Endothelial cell of umbilical vein (primary cell): ENCODE measurements around the gene EXOC1. TPM values are rescaled to one million over a fixed set of nuclear protein-coding genes. Genes with fewer than 3 reads are reported as not detected.

Source experiments
- BruUV-seq: library from RNA; stranded (reverse); fragments of 400-500 nt; replicated peaks from 2 replicates; lab custom pipeline; 2021; lab: Mats Ljungman, UMichigan
- CTCF ChIA-PET: fragments of 300-600, 350-600 bp; sonication (Branson Sonifier 250); formaldehyde crosslinking; loops from one replicate; lab custom pipeline; 2021; ENCODE audit warnings: antibody characterized with exemption, inconsistent platforms; lab: Charles Lee
- POLR2A ChIA-PET: fragments of 300-600, 350-600 bp; sonication (Branson Sonifier 250); formaldehyde crosslinking; loops from one replicate; lab custom pipeline; 2021; ENCODE audit warnings: antibody characterized with exemption, inconsistent platforms; lab: Charles Lee
- DNase-seq: peaks from one replicate; pipeline ENCODE4 v3.0.0-alpha.2; 2011; ENCODE audit warnings: low read depth, low spot score
- FAIRE-seq: peaks from 2 replicates; lab custom pipeline; 2011; peaks lifted over from hg19 to GRCh38; lab: Jason Lieb, UNC
- H2AFZ ChIP-seq: 2 replicates; pipeline ENCODE4 v1.6.0; 2012; ENCODE audit warnings: low read depth, low read length, control low read depth, inconsistent platforms
- H3K27ac ChIP-seq: 2 replicates; pipeline ENCODE4 v1.5.1; 2011; ENCODE audit warnings: low read depth, mild to moderate bottlenecking, control low read depth, low read length, moderate library complexity; ENCODE audit not compliant: insufficient read depth
- H3K27me3 ChIP-seq, 2 experiments: 2 replicates each; pipeline versions ENCODE4 v1.6.0 to v1.6.1; 2011; ENCODE audit warnings: low read length in 2 of 2, mixed read lengths in 1 of 2; ENCODE audit not compliant: control insufficient read depth in 2 of 2, insufficient read depth in 2 of 2
- H3K36me3 ChIP-seq, 2 experiments: 2 replicates in 1 of 2; 3 replicates in 1 of 2; pipeline ENCODE4 v1.5.1; 2011; ENCODE audit warnings: low read length in 2 of 2, mild to moderate bottlenecking in 1 of 2, moderate library complexity in 1 of 2; ENCODE audit not compliant: control insufficient read depth in 2 of 2, insufficient read depth in 2 of 2; ENCODE audit errors: extremely low read depth in 1 of 2
- H3K4me1 ChIP-seq: 3 replicates; pipeline ENCODE4 v1.5.1; 2011; ENCODE audit warnings: mild to moderate bottlenecking, low read length; ENCODE audit not compliant: control insufficient read depth, insufficient read depth; ENCODE audit errors: extremely low read depth
- H3K4me2 ChIP-seq: 2 replicates; pipeline ENCODE4 v1.6.1; 2011; ENCODE audit warnings: low read length, control low read depth, mixed read lengths; ENCODE audit not compliant: insufficient read depth
- H3K4me3 ChIP-seq, 3 experiments: fragments of 200-600 bp in 1 of 3; sonication (generic), shearing (Covaris generic) in 1 of 3; replicated peaks in 1 of 3; 2 replicates each; pipeline ENCODE4 v1.5.1; 2011 to 2016; ENCODE audit warnings: control low read depth in 3 of 3, low read length in 3 of 3, mild to moderate bottlenecking in 2 of 3, inconsistent platforms in 1 of 3, low read depth in 1 of 3, moderate library complexity in 1 of 3; ENCODE audit not compliant: insufficient read depth in 1 of 3
- H3K79me2 ChIP-seq: 2 replicates; pipeline ENCODE4 v1.6.0; 2012; ENCODE audit warnings: low read length, inconsistent platforms; ENCODE audit not compliant: control insufficient read depth, insufficient read depth
- H3K9ac ChIP-seq: replicated peaks from 2 replicates; pipeline ENCODE3; 2011; ENCODE audit warnings: low read length, control low read depth; ENCODE audit not compliant: insufficient read depth; ENCODE audit errors: extremely low read depth
- H3K9me1 ChIP-seq: replicated peaks from 3 replicates; pipeline ENCODE4 v1.6.0; 2011; ENCODE audit warnings: mild to moderate bottlenecking, low read length; ENCODE audit not compliant: control insufficient read depth, insufficient read depth; ENCODE audit errors: extremely low read depth
- H3K9me3 ChIP-seq: replicated peaks from 2 replicates; pipeline ENCODE4 v1.5.1; 2012; ENCODE audit warnings: low read length, inconsistent platforms; ENCODE audit not compliant: control insufficient read depth, insufficient read depth
- H4K20me1 ChIP-seq: replicated peaks from 2 replicates; pipeline ENCODE3; 2011; ENCODE audit warnings: mild to moderate bottlenecking, low read length; ENCODE audit not compliant: control insufficient read depth, insufficient read depth; ENCODE audit errors: extremely low read depth
- EZH2 ChIP-seq: IDR thresholded peaks from 2 replicates; pipeline ENCODE4 v1.6.1; 2012; ENCODE audit warnings: borderline replicate concordance, low read depth, mild to moderate bottlenecking, moderate library complexity, low read length, inconsistent platforms; ENCODE audit not compliant: severe bottlenecking
- FOS ChIP-seq: IDR thresholded peaks from 2 replicates; pipeline ENCODE4 v1.6.1; 2011; ENCODE audit warnings: mild to moderate bottlenecking, low read length, moderate library complexity, borderline replicate concordance; ENCODE audit not compliant: insufficient read depth
- GATA2 ChIP-seq: IDR thresholded peaks from 2 replicates; pipeline ENCODE4 v1.7.0; 2011; ENCODE audit warnings: low read depth, mild to moderate bottlenecking, moderate library complexity, mixed read lengths, low read length; ENCODE audit not compliant: insufficient read length, insufficient read depth
- JUN ChIP-seq: IDR thresholded peaks from 2 replicates; pipeline ENCODE4 v1.6.1; 2011; ENCODE audit warnings: borderline replicate concordance, low read depth; ENCODE audit not compliant: insufficient read length, insufficient read depth
- MYC ChIP-seq: IDR thresholded peaks from one replicate; pipeline ENCODE4 v1.6.1; 2011; ENCODE audit warnings: mild to moderate bottlenecking, low read depth, low read length
- POLR2A ChIP-seq: IDR thresholded peaks from 2 replicates; pipeline ENCODE4 v1.6.1; 2012; ENCODE audit warnings: low read depth, mild to moderate bottlenecking, control low read depth, low read length
- POLR2AphosphoS5 ChIP-seq: IDR thresholded peaks from 2 replicates; pipeline ENCODE4 v1.6.1; 2012; ENCODE audit warnings: low read depth, mild to moderate bottlenecking, control low read depth, low read length, moderate library complexity; ENCODE audit not compliant: insufficient read depth
- dilution Hi-C: fragments of 300-500 bp; cut with MboI; formaldehyde crosslinking; loops from one replicate; pipeline ENCODE4 v1.15.0; 2019; ENCODE audit warnings: low sequenced_read_pairs; ENCODE audit not compliant: extremely low pct_ligation_motif_present
- intact Hi-C: fragments of 100-400 bp; cut with micrococcal nuclease; formaldehyde crosslinking; loops from one replicate; pipeline ENCODE4 v1.10.0; 2022
- polyA plus RNA-seq, 4 experiments: library from polyadenylated mRNA; depleted of rRNA in 3 of 4; stranded (reverse) in 3 of 4; unstranded in 1 of 4; fragments of >200 nt; gene quantifications; 2 replicates each; pipeline versions ENCODE4 v1.2.1 to v1.2.3, GENCODE V29; 2011 to 2012; ENCODE audit warnings: missing spikeins in 1 of 4
- total RNA-seq: library from RNA; stranded (reverse); gene quantifications from 2 replicates; pipeline ENCODE4 v1.2.3, GENCODE V29; 2021
- TF ChIP-seq, protein P1 (sequence below): IDR thresholded peaks from 2 replicates; pipeline ENCODE4 v1.6.1; 2011; ENCODE audit not compliant: insufficient read depth, insufficient read length
- TF ChIP-seq, protein P2 (sequence below), 2 donors: IDR thresholded peaks; 1 replicate in 1 of 2; 2 replicates in 1 of 2; pipeline ENCODE4 v1.5.1; 2011; ENCODE audit warnings: low read length in 2 of 2, mild to moderate bottlenecking in 2 of 2, moderate library complexity in 2 of 2, control low read depth in 1 of 2, inconsistent platforms in 1 of 2, low read depth in 1 of 2; ENCODE audit not compliant: insufficient read depth in 1 of 2; ENCODE audit errors: extremely low read depth in 1 of 2

Gene EXOC1
- total and polyA plus RNA-seq, 2 donors (not counting 3 experiments of a cell fraction or from before 2014, with no cell fraction given), result 11.6 to 33.3 TPM

GRCh38 chr4:55849724-55850123 is 3.7 kb upstream of the EXOC1 start:
- CTCF ChIA-PET, result no interaction called here
- dilution Hi-C loops (no loop called here), intact Hi-C loops (no loop called here)
- Histone ChIP-seq H3K9ac (no peak overlapping the region), H3K9me3 (no peaks in the 10 kb centered on the region), H3K4me2 (no peak overlapping the region), H3K4me1 (peaks cover 5% of the 10 kb centered on the region), H3K4me3 (no peak overlapping the region), H3K79me2 (peaks cover 5% of the 10 kb centered on the region), H2AFZ (no peak overlapping the region), H4K20me1 (no peaks in the 10 kb centered on the region), H3K27me3 (peaks cover 16 to 22% of the 10 kb centered on the region in 2 experiments), H3K9me1 (no peaks in the 10 kb centered on the region), H3K27ac (no peak overlapping the region), H3K36me3 (no peaks in the 10 kb centered on the region)
- POLR2A ChIA-PET, result no interaction called here
- FAIRE-seq (no peak), DNase-seq (no peak)
- TF ChIP-seq, protein P1, sequence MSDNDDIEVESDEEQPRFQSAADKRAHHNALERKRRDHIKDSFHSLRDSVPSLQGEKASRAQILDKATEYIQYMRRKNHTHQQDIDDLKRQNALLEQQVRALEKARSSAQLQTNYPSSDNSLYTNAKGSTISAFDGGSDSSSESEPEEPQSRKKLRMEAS, result no peak
- no peak for TF ChIP-seq EZH2
- no peak for TF ChIP-seq JUN
- no peak for TF ChIP-seq GATA2
- TF ChIP-seq FOS, result no peak
- no peak for TF ChIP-seq POLR2A
- TF ChIP-seq MYC, result no peak
- no peak for TF ChIP-seq POLR2AphosphoS5
- TF ChIP-seq, protein P2, sequence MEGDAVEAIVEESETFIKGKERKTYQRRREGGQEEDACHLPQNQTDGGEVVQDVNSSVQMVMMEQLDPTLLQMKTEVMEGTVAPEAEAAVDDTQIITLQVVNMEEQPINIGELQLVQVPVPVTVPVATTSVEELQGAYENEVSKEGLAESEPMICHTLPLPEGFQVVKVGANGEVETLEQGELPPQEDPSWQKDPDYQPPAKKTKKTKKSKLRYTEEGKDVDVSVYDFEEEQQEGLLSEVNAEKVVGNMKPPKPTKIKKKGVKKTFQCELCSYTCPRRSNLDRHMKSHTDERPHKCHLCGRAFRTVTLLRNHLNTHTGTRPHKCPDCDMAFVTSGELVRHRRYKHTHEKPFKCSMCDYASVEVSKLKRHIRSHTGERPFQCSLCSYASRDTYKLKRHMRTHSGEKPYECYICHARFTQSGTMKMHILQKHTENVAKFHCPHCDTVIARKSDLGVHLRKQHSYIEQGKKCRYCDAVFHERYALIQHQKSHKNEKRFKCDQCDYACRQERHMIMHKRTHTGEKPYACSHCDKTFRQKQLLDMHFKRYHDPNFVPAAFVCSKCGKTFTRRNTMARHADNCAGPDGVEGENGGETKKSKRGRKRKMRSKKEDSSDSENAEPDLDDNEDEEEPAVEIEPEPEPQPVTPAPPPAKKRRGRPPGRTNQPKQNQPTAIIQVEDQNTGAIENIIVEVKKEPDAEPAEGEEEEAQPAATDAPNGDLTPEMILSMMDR (IDR thresholded peaks at IDR 0.05; ENCODE audit: extremely low read depth in 1 of 2, insufficient read depth in 1 of 2, low read depth in 1 of 2, low read length in 2 of 2), result no peak
- no TSS peak for BruUV-seq
